Pancreas (tissue), 10 donors: ENCODE measurements around the gene MAS1L. TPM values are rescaled to one million over a fixed set of nuclear protein-coding genes. Genes with fewer than 3 reads are reported as not detected.

Experiments used
- ATAC-seq, 4 donors: fragments of 200-7000 bp; cut with Tn5 transposase; one replicate each; pipeline versions ENCODE4 v1.8.0 to v1.9.1; 2020; ENCODE audit warnings: mild to moderate bottlenecking in 4 of 4, moderate library complexity in 4 of 4
- DNase-seq, 6 donors: peaks; one replicate each; pipeline ENCODE4 v3.0.0-alpha.2; 2020
- FAIRE-seq: peaks from 2 replicates; lab custom pipeline; 2012; peaks lifted over from hg19 to GRCh38; lab: Jason Lieb, UNC
- H3K27ac ChIP-seq, 4 donors: fragments of 200-600 bp; sonication (generic); 1 replicate in 3 of 4; 2 replicates in 1 of 4; pipeline versions ENCODE4 v1.5.0 to v1.8.0; 2020
- H3K27me3 ChIP-seq, 4 donors: fragments of 200-600 bp; one replicate each; pipeline ENCODE4 v1.8.0; 2021
- H3K36me3 ChIP-seq, 3 donors: fragments of 200-600 bp; sonication (generic) in 1 of 3; one replicate each; pipeline versions ENCODE4 v1.5.0 to v1.8.0; 2020 to 2021
- H3K4me1 ChIP-seq, 3 donors: fragments of 200-600 bp; one replicate each; pipeline ENCODE4 v1.8.0; 2021
- H3K4me3 ChIP-seq, 4 donors: fragments of 200-600 bp; sonication (generic) in 2 of 4; one replicate each; pipeline versions ENCODE4 v1.5.0 to v1.8.0; 2020 to 2021
- H3K9me3 ChIP-seq, 4 donors: fragments of 200-600 bp; one replicate each; pipeline ENCODE4 v1.8.0; 2021
- CTCF ChIP-seq, 4 donors: fragments of 200-600 bp; sonication (generic) in 3 of 4; IDR thresholded peaks; one replicate each; pipeline versions ENCODE4 v1.5.0 to v1.8.0; 2021; ENCODE audit warnings: antibody characterized with exemption in 4 of 4
- WGBS, 2 donors: extraction: QIAGEN DNeasy Blood & Tissue Kit; methylation state at CpG; one replicate each; pipeline ENCODE4 v1.1.7; 2013; 5-methylcytosine and 5-hydroxymethylcytosine counted together
- intact Hi-C, 3 donors: fragments of 100-400 bp; cut with DNase I; formaldehyde crosslinking; loops; one replicate each; pipeline versions ENCODE4 v1.11.1 to v1.14.2; 2022
- polyA plus RNA-seq, 2 donors: library from polyadenylated mRNA; stranded (reverse); fragments of 200-250 nt; gene quantifications; one replicate each; pipeline ENCODE4 v1.2.3, GENCODE V29; 2013
- total RNA-seq, 6 donors: library from RNA; stranded (reverse); fragmentation: NEBNext Ultra II Directional in 4 of 6; extraction: Animal tissue kit (Norgen Biotek cat#: 25700) in 4 of 6; gene quantifications; one replicate each; pipeline versions ENCODE4 v1.2.1 to v1.2.4, GENCODE V29; 2021 to 2023
- donor health status: healthy with polysubstance abuse.
- donor health status: DM: no; HTN: no; CAD: no; lungs with moderate emphysema.
- donor health status: DM: no; HTN: no; CAD: no.
- donor health status: control.
- donor health status: control.
- donor health status: Bipolar disorder and iron deficiency.
- donor health status: DM: yes; HTN: yes; CAD: no.
- donor health status: DM: no; HTN: no; CAD: no.
- donor health status: DM: no; HTN: no; CAD: no.
- donor health status: DM: yes; HTN: yes; CAD: no.

Gene MAS1L
- total and polyA plus RNA-seq, 8 donors = not detected

DNA sequence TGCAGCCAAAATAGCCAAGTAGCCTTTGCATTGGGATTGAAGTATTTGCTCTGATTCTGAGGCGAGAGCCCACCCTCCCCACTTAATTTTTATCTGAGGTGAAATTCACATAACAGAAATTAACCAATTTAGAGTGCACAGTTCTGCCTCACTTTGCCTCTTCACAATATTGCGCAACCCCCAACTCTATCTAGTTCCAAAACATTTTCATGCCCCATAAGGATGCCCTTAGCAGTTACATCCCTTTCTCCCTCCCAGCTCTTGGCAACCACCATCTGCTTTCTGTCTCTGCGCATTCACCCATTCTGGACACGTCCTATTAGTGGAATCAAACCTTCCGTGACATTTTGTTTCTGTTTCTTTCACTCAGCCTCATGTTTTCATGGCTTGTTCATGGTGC, 9.0 kb downstream of the MAS1L start:
- ATAC-seq = no peak
- Histone ChIP-seq H3K4me3 (no peak overlapping the region), H3K9me3 (no peaks in the 10 kb centered on the region), H3K36me3 (no peaks in the 10 kb centered on the region), H3K4me1 (no peaks in the 10 kb centered on the region), H3K27ac (no peak overlapping the region), H3K27me3 (no peaks in the 10 kb centered on the region)
- intact Hi-C loops = no loop called here
- 72 to 79% methylated on average over 5 of the region's 5 CpGs for WGBS, 2 donors
- no peak for FAIRE-seq
- no peak for TF ChIP-seq CTCF (IDR thresholded peaks at IDR 0.05)
- DNase-seq = no peak

DNA sequence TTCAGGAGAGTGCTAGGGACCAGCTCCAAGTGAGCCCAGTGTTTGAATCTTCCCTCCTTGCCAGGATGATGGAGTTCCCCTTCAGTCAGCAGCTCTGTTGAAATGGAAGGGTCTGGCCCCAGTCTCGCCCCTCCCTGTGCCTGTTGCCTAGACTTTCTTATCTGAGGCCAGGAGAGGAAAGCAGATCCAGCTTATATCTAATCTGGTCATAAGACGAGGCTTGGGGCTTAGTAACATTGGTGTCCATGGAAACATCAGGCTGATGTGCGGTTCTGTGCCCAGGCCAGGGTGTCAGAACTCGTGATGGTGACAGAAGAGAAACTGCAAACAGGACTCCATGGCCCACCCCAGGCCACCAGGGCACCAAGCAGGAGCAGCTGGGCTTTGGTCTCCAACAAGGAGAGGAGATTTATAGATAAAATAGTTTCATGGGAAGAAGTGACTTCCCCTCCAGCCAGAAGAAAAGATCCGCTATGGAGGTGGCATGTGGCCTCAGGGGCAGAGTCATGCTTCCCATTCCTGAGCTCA, 9.8 kb downstream of the MAS1L start:
- Histone ChIP-seq H3K27me3 (no peaks in the 10 kb centered on the region), H3K4me3 (no peak overlapping the region), H3K4me1 (no peaks in the 10 kb centered on the region), H3K36me3 (no peaks in the 10 kb centered on the region), H3K27ac (no peak overlapping the region), H3K9me3 (no peaks in the 10 kb centered on the region)
- DNase-seq (no peak), ATAC-seq (no peak), FAIRE-seq (no peak)
- 62 to 68% methylated on average over 5 of the region's 5 CpGs for whole genome bisulfite sequencing, 2 donors
- TF ChIP-seq CTCF (IDR thresholded peaks at IDR 0.05) = no peak
- intact Hi-C loops = no loop called here

DNA sequence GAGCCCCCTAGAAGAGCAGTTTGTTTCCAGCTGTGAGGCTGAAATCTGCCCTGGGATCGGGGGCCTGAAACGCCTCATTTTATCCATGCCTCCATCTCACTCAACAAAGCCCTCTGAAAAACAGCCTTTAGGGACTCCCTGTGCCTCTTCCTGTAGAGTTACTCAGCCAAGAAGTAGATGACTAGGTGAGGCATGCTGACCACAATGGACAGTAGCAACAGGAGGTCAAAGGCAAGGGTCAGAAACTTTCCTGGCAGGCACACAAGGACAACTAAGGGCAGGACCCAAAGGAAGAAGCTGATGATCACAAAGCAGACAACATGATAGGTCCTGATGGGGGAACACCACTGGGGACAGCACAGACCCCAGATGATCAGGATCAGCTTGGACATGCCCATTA, 12.8 kb downstream of the MAS1L start:
- H3K36me3 ChIP-seq = no peaks in the 10 kb centered on the region
- H3K4me1 ChIP-seq = no peaks in the 10 kb centered on the region
- intact Hi-C loops = no loop called here
- DNase-seq (no peak), FAIRE-seq (no peak), ATAC-seq (no peak)
- H3K27me3 ChIP-seq = no peaks in the 10 kb centered on the region
- TF ChIP-seq CTCF (IDR thresholded peaks at IDR 0.05) = no peak
- no peak overlapping the region for H3K27ac ChIP-seq
- WGBS, 2 donors = 55 to 89% methylated on average over 2 of the region's 2 CpGs
- H3K9me3 ChIP-seq = no peaks in the 10 kb centered on the region
- H3K4me3 ChIP-seq = no peak overlapping the region

DNA sequence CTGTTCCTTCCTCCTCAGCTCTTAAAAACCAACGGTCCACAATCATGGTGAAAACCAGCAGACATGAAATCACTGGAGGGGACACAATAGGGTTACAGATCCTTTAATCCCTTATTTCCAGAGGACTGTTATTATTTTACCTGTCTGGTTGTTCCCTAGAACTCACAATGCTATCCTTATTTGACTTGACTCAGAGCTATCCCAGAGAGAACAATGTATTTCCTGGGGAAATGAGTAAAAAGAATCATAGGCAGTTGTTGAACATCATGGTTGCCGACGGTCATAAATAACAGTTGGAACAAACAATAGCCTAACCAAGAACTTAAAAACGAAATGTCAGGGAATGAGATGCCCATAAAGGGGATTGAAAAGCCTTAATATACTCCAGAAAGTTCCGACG, 21.5 kb downstream of the MAS1L start:
- Histone ChIP-seq H3K4me3 (no peak overlapping the region), H3K27me3 (no peaks in the 10 kb centered on the region), H3K4me1 (peaks cover 0 to 4% (median under 1%) of the 10 kb centered on the region in 3 donors), H3K27ac (no peak overlapping the region), H3K36me3 (no peaks in the 10 kb centered on the region), H3K9me3 (no peaks in the 10 kb centered on the region)
- intact Hi-C loops = no loop called here
- ATAC-seq = no peak
- no peak for DNase-seq
- TF ChIP-seq CTCF (IDR thresholded peaks at IDR 0.05) = no peak
- 52 to 66% methylated on average over 6 of the region's 6 CpGs for WGBS, 2 donors
- no peak for FAIRE-seq

GRCh38 chr6:29465801-29466200, 22.0 kb downstream of the MAS1L start:
- 71 to 86% methylated on average over 2 of the region's 2 CpGs for WGBS, 2 donors
- Histone ChIP-seq H3K36me3 (no peaks in the 10 kb centered on the region), H3K9me3 (no peaks in the 10 kb centered on the region), H3K27me3 (no peaks in the 10 kb centered on the region), H3K4me1 (peaks cover 0 to 4% (median 4%) of the 10 kb centered on the region in 3 donors), H3K27ac (no peak overlapping the region), H3K4me3 (no peak overlapping the region)
- intact Hi-C loops = no loop called here
- no peak for ATAC-seq
- no peak for DNase-seq
- TF ChIP-seq CTCF (IDR thresholded peaks at IDR 0.05) = no peak
- FAIRE-seq = no peak
